Stimulated activated CD8-positive, alpha-beta memory T cell treated with anti-CD3 and anti-CD28 coated beads, Interleukin-12 subunit alpha, Interleukin-12 subunit beta, amount 100 ng/mL, for 4 hours (primary cell): ENCODE data around the gene IQCK.
A peak's percentile ranks its signal among the peaks of the same experiment; 100 is the strongest.
"Not testable (repeated sequence)": the region's sequence is repeated elsewhere in the genome, so short reads cannot be mapped to it uniquely, and the experiment has no call there.

Experiments used
- DNase-seq: peaks from one replicate; pipeline ENCODE4 v3.0.0-alpha.2; 2020; ENCODE audit warnings: low read depth

Gene IQCK

DNA sequence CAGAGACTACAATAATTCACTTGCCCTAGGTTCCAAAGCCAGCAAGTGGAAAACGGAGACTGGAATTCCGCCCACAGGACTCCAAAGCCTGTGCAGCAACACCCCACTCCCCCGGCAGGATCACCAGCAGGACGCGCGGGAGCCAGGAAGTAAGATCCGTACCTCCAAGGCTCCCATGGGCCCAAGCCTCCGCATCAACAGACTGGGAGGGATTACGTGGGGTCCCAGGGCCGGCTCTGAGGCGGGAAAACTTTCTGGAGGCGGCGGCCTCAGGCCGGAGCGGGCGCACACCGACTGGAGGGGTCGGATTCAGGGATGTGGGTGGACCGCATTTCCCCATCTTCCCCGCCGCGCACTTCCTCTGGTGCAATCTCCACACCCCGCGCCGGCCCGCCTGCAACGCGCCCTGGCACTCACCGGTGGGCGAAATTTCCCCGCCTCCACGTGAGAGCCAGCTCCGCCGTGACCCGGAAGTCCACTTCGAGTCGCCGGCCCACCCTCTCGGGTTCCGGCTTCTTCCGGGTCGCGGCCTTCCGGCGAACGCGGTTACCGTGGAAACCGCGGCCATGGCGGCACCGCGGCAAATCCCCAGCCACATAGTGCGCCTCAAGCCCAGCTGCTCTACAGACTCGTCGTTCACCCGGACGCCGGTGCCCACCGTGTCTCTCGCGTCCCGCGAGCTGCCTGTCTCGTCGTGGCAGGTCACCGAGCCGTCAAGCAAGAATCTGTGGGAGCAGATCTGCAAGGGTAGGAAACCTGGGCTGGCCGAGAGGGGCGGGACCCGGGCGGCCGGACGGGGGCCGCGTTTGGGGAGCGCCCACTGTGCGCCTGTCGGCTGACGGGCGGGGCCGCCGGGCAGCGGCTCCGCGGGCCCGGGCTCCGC lies at the start of gene IQCK, which contains the start of gene KNOP1:
IQCK (plus strand) TSS at position 531 of the 883 bp plus-strand sequence; CDS start at position 567, 36 bp downstream.
KNOP1 (minus strand) TSS at position 487 of the 883 bp plus-strand sequence. CDS start 3,192 bp downstream, outside the sequence.
- peak; percentile 85 for DNase-seq

DNA sequence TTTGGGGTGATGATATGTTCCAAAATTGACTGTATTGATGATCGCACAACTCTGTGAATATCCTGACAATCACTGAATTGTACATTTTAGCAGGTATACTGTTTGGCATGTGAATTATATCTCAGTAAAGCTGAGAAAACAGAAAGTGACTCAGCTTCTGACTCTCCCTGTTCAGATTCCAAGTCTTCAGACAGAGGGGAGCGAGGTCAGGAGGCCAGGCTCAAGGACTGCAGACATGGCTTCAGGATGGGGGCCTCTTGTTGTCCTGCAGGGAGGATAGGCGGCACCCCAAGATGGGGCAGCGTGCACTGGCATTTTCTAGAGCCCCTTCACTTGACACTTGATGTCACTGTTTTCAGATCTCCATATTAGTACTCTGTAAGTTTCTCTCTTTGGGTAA lies 45.7 kb upstream of the IQCK start:
- DNase-seq, result no peak

DNA sequence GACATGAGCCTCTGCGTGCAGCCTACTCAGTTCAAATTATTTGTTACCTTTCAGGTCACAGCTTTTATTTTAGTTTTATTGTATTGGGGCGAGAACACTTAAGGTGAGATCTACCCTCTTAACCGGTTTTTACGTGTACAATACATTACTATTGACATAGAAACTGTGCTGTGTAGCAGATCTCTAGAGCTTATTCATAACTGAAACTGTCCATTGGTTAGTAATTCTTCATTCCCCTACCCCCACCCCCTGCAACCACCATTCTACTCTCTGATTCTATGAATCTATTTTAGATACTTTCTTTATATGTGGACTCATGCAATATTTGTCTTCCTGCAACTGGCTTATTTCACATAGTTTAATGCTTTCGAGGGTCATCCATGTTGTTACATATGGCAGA lies 43.6 kb upstream of the IQCK start:
- no peak for DNase-seq

DNA sequence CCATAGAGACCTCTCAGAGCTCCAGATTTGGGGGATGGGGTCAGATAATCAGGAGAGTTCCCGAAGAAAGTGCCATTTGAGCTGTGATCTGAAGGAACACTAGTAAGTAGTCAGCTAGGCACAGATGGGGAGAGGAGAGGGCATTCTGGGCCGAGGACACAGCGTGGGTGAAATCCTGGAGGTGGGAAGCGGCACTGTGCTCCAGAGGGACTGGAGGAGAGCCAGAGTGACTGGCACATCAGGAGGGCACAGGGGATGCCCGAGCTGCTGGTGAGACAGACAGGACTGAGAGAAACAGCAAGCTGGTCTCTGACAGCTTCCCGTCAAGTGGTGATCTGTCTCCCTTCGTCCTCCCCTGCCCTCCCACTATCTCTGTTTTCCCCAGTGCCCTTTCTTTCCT lies 40.7 kb upstream of the IQCK start:
- no peak for DNase-seq

GRCh38 chr16:19678804-19679203 lies 39.3 kb upstream of the IQCK start:
- no peak for DNase-seq

DNA sequence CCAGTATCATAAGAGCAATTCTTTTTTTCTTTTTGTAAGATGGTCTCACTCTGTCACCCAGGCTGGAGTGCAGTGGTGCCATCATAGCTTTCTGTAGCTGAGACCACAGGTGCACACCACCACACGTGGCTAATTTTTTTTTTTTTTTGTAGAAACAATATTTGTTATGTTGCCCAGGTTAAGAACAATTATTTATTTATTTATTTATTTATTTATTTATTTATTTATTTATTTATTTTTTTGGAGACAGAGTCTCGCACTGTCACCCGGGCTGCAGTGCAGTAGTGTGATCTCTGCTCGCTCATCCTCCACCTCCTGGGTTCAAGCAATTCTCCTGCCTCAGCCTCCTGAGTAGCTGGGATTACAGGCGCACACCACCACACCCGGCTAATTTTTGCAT lies 38.8 kb upstream of the IQCK start:
- DNase-seq, result not testable (repeated sequence)

GRCh38 chr16:19680881-19681340 lies 37.2 kb upstream of the IQCK start:
- DNase-seq, result no peak

DNA sequence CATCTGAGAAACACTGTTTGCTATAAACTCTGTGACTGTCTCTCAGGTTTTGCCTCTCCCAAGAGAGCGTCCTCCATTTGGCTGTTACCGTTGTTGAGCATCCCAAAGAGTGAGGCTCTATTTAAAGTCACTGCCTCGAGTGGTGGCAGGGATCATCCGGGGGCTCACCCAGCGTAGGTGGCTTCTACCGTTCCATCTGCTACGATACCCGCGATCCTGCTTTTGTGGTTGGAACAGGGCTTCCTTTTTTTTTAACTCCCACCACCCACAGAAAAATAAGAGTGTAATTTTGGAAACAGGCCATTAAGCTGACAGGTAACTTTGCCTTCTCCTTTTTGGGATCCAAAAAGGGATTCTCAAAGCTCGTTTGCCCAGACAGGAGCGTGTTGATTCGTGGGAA lies 36.4 kb upstream of the IQCK start:
- no peak for DNase-seq

DNA sequence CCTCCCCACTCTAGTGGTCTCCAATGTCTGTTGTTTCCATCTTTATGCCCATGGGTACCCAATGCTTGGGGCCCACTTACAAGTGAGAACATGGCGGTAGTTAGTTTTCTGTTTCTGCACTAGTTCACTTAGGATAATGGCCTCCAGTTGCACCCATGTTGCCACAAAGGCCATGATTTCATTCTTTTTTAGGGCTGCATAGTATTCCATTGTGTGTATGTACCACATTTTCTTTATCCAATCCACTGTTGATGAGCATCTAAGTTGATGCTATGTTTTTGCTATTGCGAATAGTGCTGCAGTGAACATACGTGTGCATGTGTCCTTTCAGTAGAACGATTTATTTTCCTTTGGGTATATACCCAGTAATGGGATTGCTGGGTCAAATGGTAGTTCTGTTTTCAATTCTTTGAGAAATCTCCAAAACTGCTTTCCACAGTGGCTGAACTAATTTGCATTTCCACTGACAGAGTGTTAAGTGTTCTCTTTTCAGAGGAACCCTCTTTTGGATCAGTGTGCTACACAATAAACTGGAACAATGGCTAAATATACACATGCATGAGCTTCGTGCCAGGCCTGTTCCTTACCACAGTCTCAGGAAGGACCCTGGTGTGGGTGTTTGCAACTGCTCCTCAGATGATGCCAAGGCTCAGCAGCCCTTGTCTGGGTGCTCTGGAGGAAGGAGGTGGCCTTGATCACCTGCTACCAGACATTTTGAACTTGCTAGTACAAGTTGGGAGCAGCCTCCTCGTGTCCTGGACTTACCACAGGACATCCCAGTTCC lies 34.4 kb upstream of the IQCK start:
- no peak for DNase-seq

GRCh38 chr16:19685176-19685575 lies 32.9 kb upstream of the IQCK start:
- DNase-seq, result no peak

DNA sequence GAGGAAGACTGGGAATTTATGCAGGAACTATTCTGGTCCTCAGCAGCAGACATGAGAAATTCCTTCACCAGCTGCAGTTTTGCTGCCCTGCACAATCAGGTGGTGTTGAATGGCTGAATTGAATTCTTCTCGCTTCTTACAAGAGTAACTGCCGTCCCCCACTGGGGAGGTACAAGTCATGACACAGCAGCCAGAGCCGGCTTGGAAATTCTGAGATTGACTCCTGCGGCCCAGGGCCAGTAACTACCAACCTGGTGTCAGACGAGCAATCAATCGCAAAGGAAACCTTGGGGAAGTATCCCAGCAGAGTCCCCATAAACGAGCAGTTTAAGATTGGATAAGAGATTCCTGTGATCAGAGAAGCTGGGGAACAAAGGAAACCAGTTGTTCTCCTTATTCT lies 30.8 kb upstream of the IQCK start:
- no peak for DNase-seq

DNA sequence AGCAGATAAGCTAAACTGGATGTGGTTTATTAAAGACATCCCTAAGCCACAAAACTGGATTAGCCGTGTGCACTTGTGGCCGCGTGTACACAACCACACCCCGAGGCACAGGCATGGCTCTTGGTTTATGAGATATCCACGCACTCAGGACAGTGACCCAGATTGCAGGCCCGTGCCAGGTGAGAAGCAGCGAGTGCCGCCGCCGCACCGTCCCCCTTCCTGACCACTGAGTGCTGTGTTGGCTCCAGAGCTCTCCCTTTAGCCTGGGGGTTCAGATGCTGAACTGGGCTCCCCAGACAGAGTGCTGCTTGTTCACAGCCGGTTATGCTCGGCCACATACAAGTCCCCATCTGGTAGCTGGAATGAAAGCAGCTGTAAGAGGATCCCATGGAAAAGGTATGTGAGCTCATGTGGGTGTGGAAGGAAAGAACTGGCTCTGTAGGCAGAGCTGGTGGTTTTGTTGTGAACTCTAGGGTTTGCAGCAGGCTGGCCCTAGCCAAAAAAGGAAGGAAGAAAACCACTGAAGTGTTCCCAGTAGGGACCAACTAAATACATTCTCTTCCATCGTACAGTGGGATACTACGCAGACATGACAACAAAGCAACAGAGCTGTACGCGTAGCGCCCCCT lies 29.6 kb upstream of the IQCK start:
- no peak for DNase-seq

DNA sequence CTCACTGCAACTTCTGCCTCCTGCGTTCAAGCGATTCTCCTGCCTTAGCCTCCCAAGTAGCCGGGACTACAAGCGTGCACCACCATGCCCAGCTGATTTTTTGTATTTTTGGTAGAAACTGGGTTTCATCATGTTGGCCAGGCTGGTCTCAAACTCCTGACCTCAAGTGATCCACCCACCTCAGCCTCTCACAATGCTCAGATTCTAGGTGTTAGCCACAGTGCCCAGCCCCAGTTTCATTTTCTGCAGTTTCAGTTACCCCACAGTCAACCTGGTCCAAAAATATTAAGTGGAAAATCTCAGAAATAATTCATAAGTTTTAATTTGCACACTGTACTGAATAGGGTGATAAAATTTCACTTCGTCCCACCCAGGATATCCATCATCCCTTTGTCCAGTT lies 28.7 kb upstream of the IQCK start:
- no peak for DNase-seq

DNA sequence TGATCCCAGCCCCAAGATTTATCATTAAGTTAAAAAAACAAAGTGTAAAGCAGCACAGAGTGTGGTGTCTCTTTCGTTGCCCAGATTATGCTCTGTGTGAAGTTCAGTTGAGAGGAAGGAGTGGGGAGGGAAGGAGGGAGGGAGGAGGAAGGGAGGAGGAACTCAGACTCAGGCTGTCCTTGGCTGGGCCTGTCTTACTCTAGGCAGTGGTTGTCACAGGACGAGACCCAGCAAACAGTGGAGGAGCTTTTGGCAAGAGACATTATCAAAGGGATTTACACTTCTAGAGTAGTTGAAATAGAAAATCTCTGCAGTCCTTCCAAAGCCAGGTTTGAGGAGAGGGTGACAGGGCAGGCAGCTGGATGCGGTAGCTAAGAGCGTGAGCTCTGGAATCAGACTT lies 27.9 kb upstream of the IQCK start:
- DNase-seq, result no peak

DNA sequence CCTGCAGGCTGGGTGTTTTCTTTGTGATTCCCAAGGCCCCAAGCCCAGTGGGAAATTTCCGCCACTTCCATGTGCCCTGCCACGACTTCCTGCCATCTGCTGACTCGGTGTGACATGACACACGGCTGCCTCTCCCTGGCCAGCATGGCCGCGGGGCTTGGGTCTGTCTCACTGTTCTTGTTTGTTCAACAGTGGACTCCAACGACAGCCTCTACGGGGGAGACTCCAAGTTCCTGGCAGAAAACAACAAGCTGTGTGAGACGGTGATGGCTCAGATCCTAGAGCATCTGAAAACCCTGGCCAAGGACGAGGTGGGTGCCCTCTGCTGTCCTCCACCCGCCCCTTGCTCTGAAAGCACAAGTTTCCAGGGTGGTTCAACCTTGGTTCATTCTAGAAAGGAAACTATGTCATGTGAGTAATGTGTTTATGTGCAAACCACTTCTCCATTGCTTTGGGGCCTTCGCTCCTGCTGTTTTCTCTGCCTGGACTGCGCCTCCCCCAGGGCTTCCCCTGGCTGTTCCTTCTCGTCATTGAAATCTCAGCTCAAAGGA lies 26.8 kb upstream of the IQCK start:
- DNase-seq, result no peak

GRCh38 chr16:19694989-19695388 lies 23.1 kb upstream of the IQCK start:
- no peak for DNase-seq

GRCh38 chr16:19696328-19696727 lies 21.7 kb upstream of the IQCK start:
- DNase-seq, result no peak

GRCh38 chr16:19696961-19697360 lies 21.1 kb upstream of the IQCK start:
- no peak for DNase-seq

GRCh38 chr16:19697756-19698318 lies 20.2 kb upstream of the IQCK start:
- no peak for DNase-seq

DNA sequence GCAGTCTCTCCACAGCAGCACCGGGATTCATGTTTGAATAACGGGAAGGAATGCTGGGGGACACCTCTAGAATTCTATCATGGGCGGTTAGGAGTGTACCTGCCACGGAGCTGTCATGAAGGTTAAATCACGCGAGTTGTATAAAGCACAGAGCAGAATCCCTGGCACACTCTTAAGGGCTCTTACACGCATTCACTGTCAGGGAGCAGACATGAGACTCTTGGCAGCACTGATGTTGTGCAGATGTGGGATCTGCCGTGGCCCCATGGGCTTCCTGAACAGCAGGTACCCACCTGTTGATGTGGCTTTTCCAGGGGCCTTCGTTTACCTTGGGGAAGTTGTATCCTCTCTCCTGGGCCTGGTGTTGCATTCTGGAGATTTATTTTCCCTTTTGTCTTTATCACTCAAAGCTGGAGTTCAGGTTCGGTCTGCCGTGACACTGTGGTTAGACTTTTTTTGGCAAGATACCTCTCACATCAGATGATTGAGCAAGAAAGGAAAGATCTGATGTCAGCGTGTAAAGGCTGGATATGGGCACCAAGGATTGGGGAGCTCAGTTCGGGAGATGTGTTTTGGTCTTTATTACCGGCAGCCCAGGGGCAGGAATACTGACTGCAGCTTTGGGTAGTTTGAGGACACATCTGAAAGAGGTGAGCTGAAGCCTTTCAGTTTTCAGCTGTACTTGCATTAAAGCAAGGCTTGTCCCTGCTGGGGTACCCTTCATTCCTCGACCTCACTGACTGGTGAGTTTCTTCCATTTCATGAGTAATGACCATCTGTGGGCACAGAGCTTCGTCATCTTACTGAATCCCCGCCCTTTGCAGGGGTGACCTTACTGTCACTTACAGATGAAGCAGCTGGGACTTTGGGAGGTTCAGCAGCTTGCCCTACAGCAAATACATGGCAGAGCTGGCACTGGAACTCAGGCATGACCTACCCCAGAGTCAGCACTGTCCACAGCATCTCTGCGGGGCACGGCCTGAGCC lies 19.3 kb upstream of the IQCK start:
- no peak for DNase-seq

- DNase-seq, result no peak
Observed at GRCh38 chr16:19699472-19699871, 18.6 kb upstream of the IQCK start.
